Frontal cortex (tissue), 4 donors: ENCODE results near the gene MYEOV. TPM values are rescaled to one million over a fixed set of nuclear protein-coding genes. Genes with fewer than 3 reads are reported as not detected.

ENCODE experiments used
- DNase-seq, 2 donors: peaks; one replicate each; pipeline ENCODE4 v3.0.0; 2012; ENCODE audit warnings: low spot score in 2 of 2
- FAIRE-seq: peaks from 2 replicates; lab custom pipeline; 2012; peaks lifted over from hg19 to GRCh38; lab: Jason Lieb, UNC
- total RNA-seq: library from RNA; depleted of rRNA; stranded (reverse); fragments of >200 nt; gene quantifications from one replicate; pipeline ENCODE4 v1.2.3, GENCODE V29; 2014
- donor health status: control.
- donor health status: control.
- donor health status: control.

MYEOV gene
- not detected for total RNA-seq

- DNase-seq: no peak
- no peak for FAIRE-seq
These were observed at the start of gene MYEOV for GRCh38 chr11:69293819-69294505. TSS of gene MYEOV (plus strand) at chr11:69294155. CDS start at chr11:69295355, 1,200 bp downstream.

- FAIRE-seq (no peak), DNase-seq (no peak)
These were observed 49.7 kb upstream of the MYEOV start for GRCh38 chr11:69244266-69244665.

- no peak for FAIRE-seq
- no peak for DNase-seq
These were observed 48.9 kb upstream of the MYEOV start for GRCh38 chr11:69245041-69245440.

DNA sequence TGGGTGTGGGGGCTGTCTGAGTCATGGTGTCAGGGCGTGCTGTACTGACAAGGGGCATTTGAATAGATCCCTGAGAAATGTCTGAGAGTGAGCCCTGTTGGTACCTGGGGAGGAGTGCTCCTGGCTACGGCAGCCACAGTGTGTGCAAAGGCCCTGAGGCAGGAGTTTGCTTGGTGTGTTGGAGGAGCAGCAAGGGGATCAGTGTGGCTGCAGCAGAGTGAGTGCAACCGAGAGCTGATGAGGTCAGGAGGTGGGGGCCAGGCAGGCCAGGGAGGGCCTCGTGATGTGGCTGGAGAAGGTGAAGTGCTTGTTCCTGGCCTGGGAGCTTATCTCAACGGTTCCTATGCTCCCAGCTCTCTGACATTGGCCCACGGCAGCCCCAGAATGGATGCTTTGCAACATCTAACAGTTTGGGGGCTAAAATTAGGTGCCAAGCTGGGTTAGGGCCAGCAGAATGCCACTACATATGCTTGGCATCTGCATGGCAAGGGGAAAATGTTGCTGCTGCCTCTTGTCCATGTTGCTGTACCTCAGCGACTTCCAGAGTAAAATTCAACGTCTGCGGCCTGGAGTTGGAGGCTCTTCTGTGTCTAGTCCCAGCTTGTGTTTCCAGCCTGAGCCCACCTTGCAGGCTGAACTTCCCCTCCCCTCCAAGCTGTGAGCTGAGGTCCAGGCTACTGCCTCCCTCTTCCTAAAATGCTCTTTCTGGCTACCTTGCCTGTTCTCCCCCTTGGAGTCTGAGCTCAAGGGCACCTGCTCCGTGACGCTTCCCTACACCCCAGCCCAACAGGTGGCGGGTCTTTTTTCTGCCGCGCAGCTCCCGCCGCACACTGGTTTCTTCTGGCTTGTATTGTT, 48.2 kb upstream of the MYEOV start:
- FAIRE-seq (no peak), DNase-seq (no peak)

DNA sequence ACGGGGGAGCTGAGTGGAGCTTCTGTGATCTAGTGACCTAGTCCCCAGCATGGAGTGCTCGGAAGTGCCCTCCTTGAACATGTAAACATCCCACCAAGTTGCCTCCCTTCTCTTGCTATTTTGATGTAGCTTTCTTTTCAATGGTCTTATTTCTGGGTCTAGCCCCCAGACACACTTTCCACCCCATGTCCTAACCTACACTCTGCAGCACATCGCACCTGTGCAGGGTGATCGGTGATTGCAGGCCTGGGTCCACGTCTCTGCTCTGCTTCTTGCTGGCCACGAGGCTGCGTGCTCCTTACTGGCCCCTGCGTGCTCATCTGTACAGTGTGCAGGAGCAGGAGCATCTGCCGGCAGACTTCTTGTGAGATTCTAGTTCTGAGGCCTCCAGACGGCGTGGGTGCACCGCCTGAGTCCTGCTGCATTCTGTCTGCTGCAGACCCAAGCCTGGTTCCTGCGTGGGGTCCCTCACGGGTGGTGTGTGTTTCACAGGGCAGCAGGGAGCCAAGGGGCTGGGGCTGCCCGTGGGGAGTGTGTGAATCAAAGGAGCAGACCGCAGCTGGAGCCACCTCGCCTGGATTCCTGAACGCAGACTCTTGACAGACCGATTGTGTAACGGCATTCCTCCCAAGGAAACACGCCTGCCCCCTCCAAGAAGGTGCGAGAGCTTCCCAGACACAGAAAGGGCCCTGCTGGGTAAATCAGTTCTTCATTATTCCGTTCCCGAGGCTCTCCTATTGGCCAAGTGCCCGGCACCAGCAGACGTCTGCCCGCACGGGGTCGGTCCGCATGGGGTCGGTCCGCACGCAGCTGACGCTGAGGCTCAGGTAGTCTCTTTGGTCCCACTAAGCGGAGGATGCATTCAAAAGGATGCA, 44.4 kb upstream of the MYEOV start:
- DNase-seq: no peak
- FAIRE-seq: no peak

- DNase-seq: no peak
- no peak for FAIRE-seq
These were observed 43.5 kb upstream of the MYEOV start for GRCh38 chr11:69250186-69251056.

DNA sequence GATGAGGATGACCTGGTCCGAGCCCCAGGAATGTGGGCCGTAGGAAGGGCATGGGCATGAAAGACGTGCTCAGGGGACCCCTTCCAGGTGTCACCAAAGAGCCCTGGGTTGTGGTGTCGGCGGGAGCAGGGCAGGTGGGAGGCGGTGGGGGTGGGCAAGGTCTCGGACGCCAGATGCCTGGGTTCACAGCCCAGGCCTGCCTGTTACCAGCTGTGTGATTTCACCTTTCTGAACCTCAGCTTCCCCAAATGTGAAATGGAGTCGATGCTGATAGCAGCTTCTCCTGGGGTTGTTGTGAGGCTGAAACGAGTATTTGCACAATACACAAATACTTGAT, 42.9 kb upstream of the MYEOV start:
- no peak for FAIRE-seq

DNA sequence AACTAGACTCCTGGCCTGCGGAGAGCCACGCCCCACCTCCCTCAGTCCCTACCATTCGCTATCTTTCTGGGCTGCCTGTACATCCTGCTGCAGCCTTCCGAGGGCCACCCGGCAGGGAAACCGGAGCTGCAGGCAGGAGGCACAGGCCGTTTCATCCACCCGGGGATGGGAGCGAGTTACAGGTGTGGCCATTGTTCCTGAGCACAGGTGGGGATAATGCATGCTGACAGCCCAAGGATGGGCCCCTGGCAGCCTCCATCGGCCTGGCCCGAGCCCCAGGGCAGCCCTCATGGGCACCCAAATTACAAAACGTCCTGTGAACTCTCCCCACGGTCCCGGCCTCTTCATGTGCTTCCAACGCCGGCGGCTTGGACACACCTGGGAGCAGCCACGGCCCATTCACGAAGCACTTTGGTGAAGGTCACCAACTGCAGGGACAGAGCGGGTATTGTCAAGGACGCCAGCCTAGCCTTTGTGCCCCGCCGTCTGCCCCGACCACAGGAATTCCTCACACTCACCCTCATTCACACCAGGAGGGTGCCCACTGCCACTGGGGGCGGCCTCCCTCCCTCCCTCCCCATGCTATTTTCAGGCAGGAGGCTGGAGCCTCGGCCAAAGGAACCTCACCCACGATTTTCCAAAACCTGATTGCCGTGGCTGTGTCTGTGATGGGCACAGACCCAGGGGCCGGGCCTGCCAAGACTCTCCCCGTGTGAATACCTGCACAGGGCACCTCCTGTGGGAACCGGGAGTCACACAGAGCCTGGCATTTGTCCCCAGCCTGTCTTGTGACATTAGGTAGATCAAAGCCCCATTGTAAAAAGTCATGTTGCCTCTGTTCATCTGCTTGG, 42.1 kb upstream of the MYEOV start:
- no peak for FAIRE-seq
- no peak for DNase-seq

More for the DNA sequence above, 42.9 kb upstream of the MYEOV start:
- DNase-seq: no peak

DNA sequence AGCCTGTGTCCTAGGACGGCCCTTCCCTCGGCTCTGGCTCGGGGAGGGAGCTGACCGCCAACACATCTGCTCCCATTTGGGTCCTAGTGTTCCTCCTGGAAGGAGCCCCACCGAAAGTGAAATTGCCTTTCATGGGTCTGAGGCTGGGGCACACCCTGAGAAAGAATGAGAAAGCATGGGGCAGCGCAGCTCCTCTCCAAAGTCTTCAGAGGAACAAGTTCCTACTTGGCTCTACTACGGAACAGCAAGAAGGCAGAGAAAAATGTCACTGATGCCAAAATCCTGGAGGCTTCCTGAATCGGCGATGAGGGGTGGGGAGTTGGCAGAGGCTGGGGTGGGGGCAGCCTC, 41.5 kb upstream of the MYEOV start:
- FAIRE-seq: no peak

GRCh38 chr11:69253028-69253427, 40.9 kb upstream of the MYEOV start:
- no peak for DNase-seq
- no peak for FAIRE-seq

More for the DNA sequence above, 41.5 kb upstream of the MYEOV start:
- DNase-seq: no peak

GRCh38 chr11:69257134-69257533, 36.8 kb upstream of the MYEOV start:
- FAIRE-seq: no peak

GRCh38 chr11:69257838-69258658, 35.9 kb upstream of the MYEOV start:
- DNase-seq: no peak
- no peak for FAIRE-seq

More at GRCh38 chr11:69257134-69257533, 36.8 kb upstream of the MYEOV start:
- DNase-seq: no peak

GRCh38 chr11:69259096-69259495, 34.9 kb upstream of the MYEOV start:
- no peak for FAIRE-seq
- DNase-seq: no peak

- FAIRE-seq: no peak
- DNase-seq: no peak
These were observed 33.3 kb upstream of the MYEOV start for GRCh38 chr11:69260622-69261021.

DNA sequence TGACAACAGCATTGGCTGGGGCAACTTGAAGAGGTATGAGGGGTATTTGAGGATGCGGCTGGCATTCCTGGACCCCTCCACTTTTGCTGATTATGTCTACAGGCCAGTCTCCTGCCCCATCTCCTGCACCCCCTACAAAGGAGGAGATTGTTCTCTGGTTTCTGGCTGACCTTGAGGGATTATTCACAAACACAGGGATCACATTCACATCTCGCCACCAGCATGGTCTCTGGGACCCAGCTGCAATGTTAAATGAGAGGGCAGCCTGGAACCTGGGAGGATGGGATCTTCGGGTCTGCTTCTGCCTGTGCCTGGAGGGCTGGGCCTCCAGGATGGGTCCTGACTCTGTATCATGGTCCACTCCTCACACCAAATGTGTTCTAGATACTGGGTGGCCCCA, 32.8 kb upstream of the MYEOV start:
- no peak for FAIRE-seq
- DNase-seq: no peak

DNA sequence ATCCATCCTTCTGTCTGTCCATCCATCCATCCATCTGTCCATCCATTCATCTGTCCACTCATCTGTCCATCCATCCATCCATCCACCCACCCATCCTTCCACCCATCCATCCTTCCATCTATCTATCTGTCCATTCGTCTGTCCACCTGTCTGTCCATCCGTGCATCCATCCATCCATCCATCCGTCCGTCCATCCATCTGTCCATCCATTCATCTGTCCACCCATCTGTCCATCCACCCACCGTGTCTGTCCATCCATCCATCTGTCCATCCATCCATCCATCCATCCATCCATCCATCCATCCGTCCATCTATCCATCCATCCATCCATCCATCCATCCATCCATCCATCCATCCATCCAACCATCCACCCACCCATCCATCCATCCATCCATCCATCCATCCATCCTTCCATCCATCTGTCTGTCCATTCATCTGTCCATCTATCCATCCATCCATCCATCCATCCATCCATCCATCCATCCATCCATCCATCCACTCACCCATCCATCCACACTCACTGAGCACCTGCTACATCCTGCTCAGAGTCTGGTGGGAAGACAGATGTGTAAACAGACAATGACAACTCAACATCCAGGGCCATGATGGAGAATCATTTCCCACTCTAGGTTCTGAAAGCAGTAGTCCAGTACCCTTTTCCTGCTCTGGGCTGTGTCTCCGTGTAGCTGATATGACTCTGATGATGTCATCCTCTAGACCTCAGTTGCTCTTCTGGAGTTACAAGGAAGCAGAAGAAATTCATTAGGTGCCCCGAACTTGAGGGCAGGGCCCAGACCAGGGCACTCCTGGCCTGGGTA, 30.8 kb upstream of the MYEOV start:
- FAIRE-seq (no peak), DNase-seq (no peak)

DNA sequence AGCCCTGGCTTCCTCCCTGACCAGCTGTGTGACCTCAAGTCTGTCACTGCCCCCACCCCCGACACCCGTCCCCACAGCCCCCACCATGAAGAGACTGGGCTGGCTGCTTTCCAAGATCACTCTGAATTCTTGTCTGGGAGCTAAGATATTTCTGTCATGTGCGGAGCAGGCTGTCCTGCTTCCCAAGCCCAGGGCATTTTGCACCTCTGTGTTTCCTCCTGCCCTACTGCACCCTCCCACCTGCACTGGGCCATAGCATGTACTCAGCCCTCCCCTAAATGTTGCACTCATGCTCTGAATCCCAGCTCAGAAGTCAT, 30.3 kb upstream of the MYEOV start:
- no peak for FAIRE-seq
- DNase-seq: no peak
